IPS-18c (cell line): ENCODE measurements around the gene PCBP3.

Experiments
- H3K4me3 ChIP-seq: 2 replicates; pipeline ENCODE4 v1.7.0; 2013; ENCODE audit warnings: low read depth, mild to moderate bottlenecking, low read length, moderate library complexity; ENCODE audit not compliant: insufficient read depth
- H3K9me3 ChIP-seq: one replicate; pipeline ENCODE4 v1.6.1; 2013; ENCODE audit warnings: mild to moderate bottlenecking, low read length, moderate library complexity; ENCODE audit not compliant: control insufficient read depth, insufficient read depth

PCBP3 gene

GRCh38 chr21:45725844-45726200 lies 82.3 kb downstream of the PCBP3 start:
- H3K9me3 ChIP-seq, result no peaks in the 10 kb centered on the region
- no peak overlapping the region for H3K4me3 ChIP-seq

- no peaks in the 10 kb centered on the region for H3K9me3 ChIP-seq
- no peak overlapping the region for H3K4me3 ChIP-seq
Observed at GRCh38 chr21:45726438-45726837, 82.9 kb downstream of the PCBP3 start.

GRCh38 chr21:45727390-45727789 lies 83.9 kb downstream of the PCBP3 start:
- H3K4me3 ChIP-seq, result no peak overlapping the region

GRCh38 chr21:45735259-45736000 lies 91.9 kb downstream of the PCBP3 start:
- Histone ChIP-seq H3K9me3 (no peaks in the 10 kb centered on the region), H3K4me3 (no peak overlapping the region)

More at GRCh38 chr21:45727390-45727789, 83.9 kb downstream of the PCBP3 start:
- no peaks in the 10 kb centered on the region for H3K9me3 ChIP-seq

- Histone ChIP-seq H3K9me3 (no peaks in the 10 kb centered on the region), H3K4me3 (no peak overlapping the region)
Observed at GRCh38 chr21:45736042-45736689, 92.6 kb downstream of the PCBP3 start.

GRCh38 chr21:45736690-45737484 lies 93.4 kb downstream of the PCBP3 start:
- H3K9me3 ChIP-seq, result no peaks in the 10 kb centered on the region
- H3K4me3 ChIP-seq, result no peak overlapping the region

GRCh38 chr21:45737485-45738166 lies 94.1 kb downstream of the PCBP3 start:
- H3K9me3 ChIP-seq, result no peaks in the 10 kb centered on the region
- no peak overlapping the region for H3K4me3 ChIP-seq

GRCh38 chr21:45739218-45740087 lies 95.9 kb downstream of the PCBP3 start:
- Histone ChIP-seq H3K4me3 (no peak overlapping the region), H3K9me3 (no peaks in the 10 kb centered on the region)

GRCh38 chr21:45740088-45740440 lies 96.5 kb downstream of the PCBP3 start:
- H3K4me3 ChIP-seq, result no peak overlapping the region
- no peaks in the 10 kb centered on the region for H3K9me3 ChIP-seq

- Histone ChIP-seq H3K9me3 (no peaks in the 10 kb centered on the region), H3K4me3 (no peak overlapping the region)
Observed at GRCh38 chr21:45740491-45741357, 97.2 kb downstream of the PCBP3 start.

GRCh38 chr21:45741691-45742090 lies 98.2 kb downstream of the PCBP3 start:
- no peaks in the 10 kb centered on the region for H3K9me3 ChIP-seq
- no peak overlapping the region for H3K4me3 ChIP-seq

- Histone ChIP-seq H3K4me3 (no peak overlapping the region), H3K9me3 (no peaks in the 10 kb centered on the region)
Observed at GRCh38 chr21:45742247-45742646, 98.7 kb downstream of the PCBP3 start.

- H3K9me3 ChIP-seq, result no peaks in the 10 kb centered on the region
- no peak overlapping the region for H3K4me3 ChIP-seq
Observed at GRCh38 chr21:45745256-45745655, 101.7 kb downstream of the PCBP3 start.

GRCh38 chr21:45747233-45747766 lies 103.8 kb downstream of the PCBP3 start:
- H3K9me3 ChIP-seq, result no peaks in the 10 kb centered on the region
- H3K4me3 ChIP-seq, result no peak overlapping the region

- Histone ChIP-seq H3K4me3 (no peak overlapping the region), H3K9me3 (no peaks in the 10 kb centered on the region)
Observed at GRCh38 chr21:45747802-45748445, 104.4 kb downstream of the PCBP3 start.
